Measurements from ENCODE around the gene GTF2H4. TPM values are rescaled to one million over a fixed set of nuclear protein-coding genes. Genes with fewer than 3 reads are reported as not detected.

The GTF2H4 gene
- total RNA-seq, 2 donors from 2014 or later: 14.9 to 42.2 TPM

- DNase-seq (ENCODE audit: low spot score) (no peak), ATAC-seq (ENCODE audit: insufficient number of reproducible peaks, low FRiP score, low read depth) (no peak)
- H3K4me1 ChIP-seq (ENCODE audit: control insufficient read depth in 1 of 2, low read depth in 2 of 2): no peaks in the 10 kb centered on the region
- peaks cover 4% of the 10 kb centered on the region for H3K9me3 ChIP-seq
- H3K27me3 ChIP-seq (replicated peaks; ENCODE audit: insufficient read depth): no peaks in the 10 kb centered on the region
- no peak for TF ChIP-seq CTCF (IDR thresholded peaks at IDR 0.05)
- no peak overlapping the region for H3K4me3 ChIP-seq
- H3K36me3 ChIP-seq: peaks cover 2% of the 10 kb centered on the region
- H3K27ac ChIP-seq: no peak overlapping the region
Observed at GRCh38 chr6:30931272-30931671, 23.3 kb downstream of the GTF2H4 start.

- TF ChIP-seq CTCF (IDR thresholded peaks at IDR 0.05): no peak
- DNase-seq (ENCODE audit: low spot score) (no peak), ATAC-seq (ENCODE audit: insufficient number of reproducible peaks, low FRiP score, low read depth) (no peak)
- no peak within 1 kb of the TSS for H3K4me3 ChIP-seq
- no peaks in the 10 kb centered on the region for H3K4me1 ChIP-seq (ENCODE audit: control insufficient read depth in 1 of 2, low read depth in 2 of 2)
- H3K36me3 ChIP-seq: no peaks in the 10 kb centered on the region
- H3K9me3 ChIP-seq: peaks cover 4% of the 10 kb centered on the region
- no peak within 1 kb of the TSS for H3K27ac ChIP-seq
- H3K27me3 ChIP-seq (replicated peaks; ENCODE audit: insufficient read depth): no peaks in the 10 kb centered on the region
Observed at GRCh38 chr6:30931969-30932645, 24.1 kb downstream of the GTF2H4 start, which contains the start of gene SFTA2. Gene SFTA2, minus strand, starts transcription at chr6:30932170. Its CDS starts 74 bp downstream, at chr6:30932096.

- Histone ChIP-seq H3K36me3 (no peaks in the 10 kb centered on the region), H3K27me3 (replicated peaks; ENCODE audit: insufficient read depth) (no peaks in the 10 kb centered on the region), H3K4me1 (ENCODE audit: control insufficient read depth in 1 of 2, low read depth in 2 of 2) (no peaks in the 10 kb centered on the region), H3K9me3 (peaks cover 4% of the 10 kb centered on the region), H3K4me3 (no peak overlapping the region), H3K27ac (no peak overlapping the region)
- TF ChIP-seq CTCF (IDR thresholded peaks at IDR 0.05): no peak
- no peak for DNase-seq (ENCODE audit: low spot score)
- no peak for ATAC-seq (ENCODE audit: insufficient number of reproducible peaks, low FRiP score, low read depth)
Observed at GRCh38 chr6:30932665-30933365, 24.8 kb downstream of the GTF2H4 start.

- no peaks in the 10 kb centered on the region for H3K4me1 ChIP-seq (ENCODE audit: control insufficient read depth in 1 of 2, low read depth in 2 of 2)
- H3K36me3 ChIP-seq: no peaks in the 10 kb centered on the region
- no peak for ATAC-seq (ENCODE audit: insufficient number of reproducible peaks, low FRiP score, low read depth)
- H3K9me3 ChIP-seq: no peaks in the 10 kb centered on the region
- no peak overlapping the region for H3K4me3 ChIP-seq
- DNase-seq (ENCODE audit: low spot score): no peak
- no peaks in the 10 kb centered on the region for H3K27me3 ChIP-seq (replicated peaks; ENCODE audit: insufficient read depth)
- TF ChIP-seq CTCF (IDR thresholded peaks at IDR 0.05): no peak
- H3K27ac ChIP-seq: no peak overlapping the region
Observed at GRCh38 chr6:30935018-30935417, 27.0 kb downstream of the GTF2H4 start.

- no peak for TF ChIP-seq CTCF (IDR thresholded peaks at IDR 0.05)
- H3K4me1 ChIP-seq (ENCODE audit: control insufficient read depth in 1 of 2, low read depth in 2 of 2): no peaks in the 10 kb centered on the region
- no peak overlapping the region for H3K4me3 ChIP-seq
- H3K27me3 ChIP-seq (replicated peaks; ENCODE audit: insufficient read depth): no peaks in the 10 kb centered on the region
- no peaks in the 10 kb centered on the region for H3K36me3 ChIP-seq
- DNase-seq (ENCODE audit: low spot score) (no peak), ATAC-seq (ENCODE audit: insufficient number of reproducible peaks, low FRiP score, low read depth) (no peak)
- H3K27ac ChIP-seq: no peak overlapping the region
- no peaks in the 10 kb centered on the region for H3K9me3 ChIP-seq
Observed at GRCh38 chr6:30937265-30937664, 29.3 kb downstream of the GTF2H4 start.

Data from thoracic aorta (tissue), 2 donors.